ENCODE data around the gene PUS1.

Gene PUS1

GRCh38 chr12:131917139-131917710, 11.9 kb upstream of the PUS1 start:
- DNase-seq: no peak

- DNase-seq: no peak
Measured at GRCh38 chr12:131917711-131918306, 11.3 kb upstream of the PUS1 start.

- DNase-seq: no peak
Measured at GRCh38 chr12:131918311-131919050, 10.6 kb upstream of the PUS1 start.

GRCh38 chr12:131919051-131919347, 10.1 kb upstream of the PUS1 start:
- no peak for DNase-seq

GRCh38 chr12:131919366-131920156, 9.5 kb upstream of the PUS1 start:
- DNase-seq: no peak

- DNase-seq: no peak
Measured at GRCh38 chr12:131920157-131920508, 8.9 kb upstream of the PUS1 start.

GRCh38 chr12:131920902-131921840, 7.9 kb upstream of the PUS1 start:
- no peak for DNase-seq

DNA sequence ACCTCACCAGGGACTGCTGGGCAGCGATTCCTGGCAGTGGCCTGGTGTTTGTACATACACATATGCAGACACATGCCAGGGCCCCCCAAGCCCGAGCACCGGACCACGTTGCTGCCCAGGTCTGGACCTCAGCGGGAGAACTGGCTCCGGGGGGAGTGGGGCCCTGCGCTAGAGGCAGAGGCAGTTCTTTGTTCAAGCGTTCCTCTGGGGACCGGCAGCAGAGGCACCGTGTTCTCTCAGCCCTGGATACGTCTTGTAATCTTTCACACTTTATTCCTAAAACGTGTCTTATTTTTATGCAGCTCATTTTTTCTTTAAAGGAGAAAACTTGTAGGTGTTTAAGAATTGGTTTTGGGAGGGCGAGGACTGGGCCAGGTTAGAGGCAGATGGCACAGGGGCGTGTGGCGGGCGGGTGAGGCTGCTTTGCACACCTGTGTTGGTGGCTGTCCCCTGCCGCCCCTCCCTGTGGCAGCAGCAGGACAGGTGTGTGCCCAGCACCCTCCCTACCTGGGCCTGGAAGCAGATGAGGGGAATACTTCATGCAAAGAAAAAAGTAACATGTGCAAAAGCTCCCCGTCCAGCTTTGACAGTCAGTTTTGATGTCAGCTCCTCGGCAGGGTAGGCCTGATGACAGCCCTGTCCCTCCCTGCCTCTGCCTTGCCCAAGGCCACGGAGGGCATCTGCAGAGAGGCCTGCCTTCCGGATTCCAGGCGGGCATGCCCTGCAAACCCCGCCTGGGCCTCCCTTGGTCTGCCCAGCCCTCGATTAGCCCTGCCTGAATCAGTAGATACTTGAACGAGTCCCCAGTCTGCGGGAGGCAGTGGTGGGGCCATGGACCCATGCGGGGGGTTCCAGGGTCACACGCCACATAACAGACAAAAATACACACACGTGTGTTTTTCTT, 7.0 kb upstream of the PUS1 start:
- DNase-seq: no peak

DNA sequence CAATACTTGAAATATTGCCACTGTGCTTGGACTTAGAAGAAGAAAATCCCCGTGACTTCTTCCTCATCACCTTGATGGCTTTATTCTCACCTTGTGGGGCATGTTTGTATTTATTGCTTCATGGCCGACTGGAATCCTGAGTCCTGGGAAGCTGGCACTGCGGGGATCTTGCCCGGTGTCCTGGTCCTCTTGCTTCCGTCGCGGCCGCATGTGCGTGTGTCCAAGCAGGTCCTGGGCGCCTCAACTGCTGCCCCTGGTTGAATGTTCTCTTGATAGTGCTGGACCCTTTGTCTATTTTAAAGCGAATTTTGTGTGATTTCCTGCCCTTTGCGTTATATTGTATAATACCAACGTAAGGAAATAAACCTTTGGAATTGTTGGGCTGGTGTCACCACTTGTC, 6.3 kb upstream of the PUS1 start:
- no peak for DNase-seq

GRCh38 chr12:131923260-131923659, 5.8 kb upstream of the PUS1 start:
- no peak for DNase-seq

DNA sequence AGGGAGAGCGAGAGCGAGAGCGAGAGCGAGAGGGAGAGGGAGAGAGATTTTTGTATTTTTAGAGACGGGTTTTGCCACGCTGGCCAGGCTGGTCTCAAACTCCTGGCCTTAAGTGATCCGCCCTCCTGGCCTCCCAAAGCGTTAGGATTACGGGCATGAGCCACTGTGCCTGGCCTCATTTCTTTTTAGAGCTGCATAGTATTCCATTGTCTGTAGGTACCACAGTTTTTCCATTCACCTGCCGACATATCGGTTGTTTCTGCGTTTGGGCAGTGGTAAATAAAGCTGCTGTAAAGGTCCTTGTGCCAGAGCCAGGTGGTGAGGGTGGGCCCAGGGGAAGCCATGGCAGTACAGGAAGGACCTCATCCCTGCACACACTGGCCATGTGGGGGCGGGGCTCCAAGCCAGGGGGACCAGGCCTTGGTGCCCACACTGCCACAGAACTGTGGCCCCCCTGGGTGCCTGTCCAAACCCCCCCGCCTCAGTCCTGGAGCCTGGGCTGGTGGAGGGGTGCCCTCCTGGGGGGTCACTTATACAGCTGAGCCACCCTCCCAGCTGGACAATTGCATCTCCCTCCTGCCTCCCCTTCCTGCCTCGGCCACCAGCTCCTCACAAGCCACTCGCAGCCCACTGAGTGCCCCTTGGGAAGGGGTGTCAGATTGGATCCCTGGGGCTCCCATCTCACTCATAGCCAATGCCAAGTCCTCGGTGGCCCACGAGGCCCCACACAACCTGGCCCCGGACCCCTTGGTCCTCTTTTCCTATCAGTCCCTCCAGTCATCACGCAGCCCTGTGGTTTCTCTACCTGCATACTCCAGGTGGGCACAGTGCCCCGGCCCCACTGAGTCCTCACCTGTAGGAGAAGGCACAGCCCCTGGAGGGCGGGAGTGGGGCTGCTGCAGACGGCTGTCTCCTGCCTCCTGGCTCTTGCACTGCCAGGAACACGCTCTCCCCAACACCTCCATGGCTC, 1.7 kb upstream of the PUS1 start:
- DNase-seq: no peak

GRCh38 chr12:131928080-131928710, 881 bp upstream of the PUS1 start:
- no peak for DNase-seq

DNA sequence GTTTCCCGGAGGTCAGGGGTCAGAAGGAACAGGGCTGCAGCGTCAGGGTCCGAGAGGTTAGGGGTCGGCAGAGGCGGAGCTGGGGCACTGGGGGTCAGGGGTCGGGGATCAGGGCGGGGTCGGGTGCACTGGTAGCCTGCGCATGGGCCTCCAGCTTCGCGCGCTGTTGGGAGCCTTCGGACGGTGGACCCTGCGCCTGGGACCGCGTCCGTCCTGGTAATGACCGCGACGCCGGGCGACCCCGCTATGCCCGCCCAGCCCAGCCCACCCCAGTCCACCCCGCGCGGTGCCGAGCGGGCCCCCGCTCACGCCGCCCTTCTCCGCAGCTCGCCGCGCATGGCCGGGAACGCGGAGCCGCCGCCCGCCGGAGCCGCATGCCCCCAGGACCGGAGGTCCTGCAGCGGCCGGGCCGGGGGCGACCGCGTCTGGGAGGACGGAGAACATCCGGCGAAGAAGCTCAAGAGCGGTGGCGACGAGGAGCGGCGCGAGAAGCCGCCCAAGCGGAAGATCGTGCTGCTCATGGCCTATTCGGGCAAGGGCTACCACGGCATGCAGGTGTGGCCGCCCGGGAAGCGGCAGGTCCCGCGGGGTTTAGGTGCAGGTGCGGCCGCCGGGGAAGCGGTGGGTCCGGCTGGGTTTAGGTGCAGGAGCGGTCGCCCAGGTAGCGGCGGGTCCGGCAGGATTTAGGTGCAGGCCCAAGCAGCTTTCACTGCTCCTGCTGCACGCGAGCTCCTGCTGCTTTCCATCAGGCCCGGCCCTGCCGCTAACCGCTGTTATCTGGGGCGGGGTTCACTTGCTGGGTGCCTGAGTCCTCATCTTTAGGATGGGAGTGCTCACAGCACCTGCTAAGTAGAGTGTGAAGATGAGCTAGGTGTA, 743 bp downstream of the PUS1 start:
- no peak for DNase-seq

DNA sequence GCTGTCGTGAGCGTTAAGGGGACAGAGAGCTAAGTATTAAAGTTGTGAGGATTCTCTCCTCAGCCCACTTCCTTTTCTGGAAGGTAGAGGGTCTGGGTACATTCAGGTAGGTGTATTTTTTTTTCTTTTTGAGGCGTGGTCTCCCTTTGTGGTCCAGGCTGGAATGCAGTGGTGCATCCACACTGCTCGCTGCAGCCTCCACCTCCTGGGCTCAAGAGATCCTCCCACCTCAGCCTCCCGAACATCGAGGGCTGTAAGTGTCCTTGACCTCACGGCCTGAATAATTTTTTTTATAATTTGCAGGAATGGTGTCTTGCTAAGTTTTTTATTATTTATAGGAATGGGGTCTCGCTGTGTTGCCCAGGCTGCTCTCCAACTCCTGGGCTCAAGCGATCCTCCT, 1.4 kb downstream of the PUS1 start:
- no peak for DNase-seq

GRCh38 chr12:131933387-131933786, 4.3 kb downstream of the PUS1 start:
- no peak for DNase-seq

DNA sequence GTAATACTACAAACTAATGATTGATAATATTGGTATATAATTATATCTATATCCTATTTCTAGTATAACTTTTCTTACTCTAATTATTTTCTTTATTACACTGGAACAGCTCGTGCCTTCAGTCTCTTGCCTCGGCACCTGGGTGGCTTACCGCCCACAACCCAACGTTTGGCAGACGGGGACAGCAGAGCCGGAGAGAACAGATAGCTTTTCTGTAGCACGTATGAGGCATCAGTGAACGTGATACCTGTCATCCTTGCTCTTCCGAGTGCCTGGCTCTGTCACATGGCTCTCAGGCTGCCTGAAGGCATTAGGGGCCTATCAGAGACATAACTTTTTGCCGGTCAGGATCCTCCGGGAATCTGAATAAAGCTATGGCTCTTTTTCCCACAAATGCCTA, 5.5 kb downstream of the PUS1 start:
- no peak for DNase-seq

- DNase-seq: no peak
Measured at GRCh38 chr12:131938082-131938481, 9.0 kb downstream of the PUS1 start.

GRCh38 chr12:131939007-131939406, 9.9 kb downstream of the PUS1 start:
- no peak for DNase-seq

GRCh38 chr12:131940141-131940547, 11.1 kb downstream of the PUS1 start:
- no peak for DNase-seq
